Measurements from ENCODE around the gene LLGL2.

Gene LLGL2

GRCh38 chr17:75490953-75491649 lies 34.4 kb upstream of the LLGL2 start:
- DNase-seq (ENCODE audit: low read depth, low spot score), result no peak

GRCh38 chr17:75491680-75492079 lies 33.8 kb upstream of the LLGL2 start:
- no peak for DNase-seq (ENCODE audit: low read depth, low spot score)

DNA sequence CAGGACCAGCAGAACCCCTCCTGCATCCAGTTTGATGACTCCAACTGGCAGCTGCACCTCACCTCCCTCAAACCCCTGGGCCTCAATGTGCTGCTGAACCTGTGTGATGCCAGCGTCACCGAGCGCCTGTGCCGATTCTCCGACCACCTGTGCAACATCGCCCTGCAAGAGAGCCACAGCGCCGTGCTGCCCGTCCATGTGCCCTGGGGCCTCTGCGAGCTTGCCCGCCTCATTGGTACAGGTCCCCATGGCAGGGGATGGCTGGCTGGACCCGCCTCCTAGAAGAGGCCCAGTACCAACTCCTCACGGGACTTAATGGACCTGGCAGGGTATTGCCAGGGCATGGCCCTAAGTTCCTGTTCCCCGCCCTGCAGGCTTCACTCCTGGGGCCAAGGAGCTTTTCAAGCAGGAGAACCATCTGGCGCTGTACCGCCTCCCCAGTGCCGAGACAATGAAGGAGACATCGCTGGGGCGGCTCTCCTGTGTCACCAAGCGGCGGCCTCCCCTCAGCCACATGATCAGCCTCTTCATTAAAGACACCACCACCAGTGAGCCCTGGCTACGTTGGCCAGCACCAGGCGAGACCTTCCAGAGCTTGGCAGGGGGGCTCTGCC lies 32.8 kb upstream of the LLGL2 start:
- DNase-seq (ENCODE audit: low read depth, low spot score), result no peak

GRCh38 chr17:75493476-75494129 lies 31.9 kb upstream of the LLGL2 start:
- no peak for DNase-seq (ENCODE audit: low read depth, low spot score)

DNA sequence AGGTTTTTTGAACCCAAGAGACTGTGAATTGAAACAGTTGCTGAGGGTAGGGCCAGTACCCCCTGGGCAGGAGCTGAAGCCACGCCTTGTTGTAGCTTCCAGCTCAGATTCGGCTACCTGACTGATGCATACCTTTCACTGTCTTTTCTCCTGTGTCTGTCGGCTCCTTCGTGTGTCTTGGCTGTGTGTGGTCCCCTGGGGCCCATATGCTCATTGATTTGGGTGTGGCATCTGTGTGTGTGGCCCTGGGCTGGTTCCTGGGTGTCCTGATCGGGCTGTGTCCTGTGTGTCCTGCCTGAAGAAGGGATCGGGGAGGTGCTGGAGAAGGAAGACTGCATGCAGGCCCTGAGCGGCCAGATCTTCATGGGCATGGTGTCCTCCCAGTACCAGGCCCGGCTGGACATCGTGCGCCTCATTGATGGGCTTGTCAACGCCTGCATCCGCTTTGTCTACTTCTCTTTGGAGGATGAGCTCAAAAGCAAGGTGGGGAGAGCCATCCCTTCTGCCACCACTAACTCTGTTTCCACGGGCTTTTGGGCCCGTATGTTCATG lies 31.1 kb upstream of the LLGL2 start:
- DNase-seq (ENCODE audit: low read depth, low spot score), result no peak

DNA sequence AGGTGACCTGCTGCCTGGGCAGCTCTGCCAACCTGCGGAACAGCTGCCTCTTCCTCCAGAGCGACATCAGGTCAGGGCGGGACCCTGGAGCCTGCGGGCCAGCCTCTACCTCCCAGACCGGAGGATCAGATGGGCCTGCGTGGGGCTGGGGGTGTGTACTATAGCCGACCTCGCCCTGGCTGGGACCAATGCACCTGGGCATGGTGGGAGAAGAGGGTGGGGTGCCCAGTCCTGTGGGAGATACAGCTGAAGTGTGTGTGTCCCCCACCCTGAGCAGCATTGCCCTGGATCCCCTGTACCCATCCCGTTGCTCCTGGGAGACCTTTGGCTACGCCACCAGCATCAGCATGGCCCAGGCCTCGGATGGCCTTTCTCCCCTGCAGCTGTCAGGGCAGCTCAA lies 29.5 kb upstream of the LLGL2 start:
- no peak for DNase-seq (ENCODE audit: low read depth, low spot score)

- DNase-seq (ENCODE audit: low read depth, low spot score), result no peak
These were observed 27.3 kb upstream of the LLGL2 start for GRCh38 chr17:75498039-75498725.

- DNase-seq (ENCODE audit: low read depth, low spot score), result no peak
These were observed 26.7 kb upstream of the LLGL2 start for GRCh38 chr17:75498726-75499213.

DNA sequence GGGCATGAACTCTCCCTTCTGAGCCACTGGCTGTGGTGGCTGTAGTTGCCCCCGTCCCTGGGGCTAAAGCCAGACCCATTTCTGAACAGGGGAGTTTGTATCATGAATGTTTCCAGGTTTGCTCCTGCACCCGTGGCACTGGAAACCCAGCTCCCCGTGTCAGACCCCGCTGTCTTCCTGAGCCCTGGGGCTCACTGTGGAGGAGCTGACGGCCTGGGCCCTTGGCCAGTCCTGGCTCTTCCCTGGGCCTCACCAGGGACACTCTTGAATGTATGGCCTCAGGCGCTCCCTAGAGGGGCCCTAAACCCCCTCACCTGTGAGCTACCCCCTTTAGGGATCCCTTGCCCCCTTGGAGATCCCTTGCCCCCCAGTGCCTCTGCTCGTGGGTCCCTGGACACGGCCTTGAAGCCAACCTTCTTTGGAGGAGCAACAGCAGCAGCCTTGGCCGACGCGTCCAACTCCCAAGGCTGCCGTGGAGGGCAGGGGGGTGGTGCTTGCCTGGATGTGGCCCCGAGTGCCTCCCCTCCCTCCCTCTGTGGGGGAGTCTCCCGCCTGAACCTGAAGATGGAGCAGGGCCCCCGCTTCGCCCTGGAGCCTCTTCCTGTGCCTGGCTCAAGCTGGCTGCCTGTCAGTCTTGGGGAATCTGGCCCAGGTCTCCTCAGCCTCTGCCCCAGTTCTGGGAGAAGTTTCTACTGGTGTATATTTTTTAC lies 26.0 kb upstream of the LLGL2 start:
- DNase-seq (ENCODE audit: low read depth, low spot score), result no peak

- DNase-seq (ENCODE audit: low read depth, low spot score), result no peak
These were observed 24.9 kb upstream of the LLGL2 start for GRCh38 chr17:75500419-75501216.

DNA sequence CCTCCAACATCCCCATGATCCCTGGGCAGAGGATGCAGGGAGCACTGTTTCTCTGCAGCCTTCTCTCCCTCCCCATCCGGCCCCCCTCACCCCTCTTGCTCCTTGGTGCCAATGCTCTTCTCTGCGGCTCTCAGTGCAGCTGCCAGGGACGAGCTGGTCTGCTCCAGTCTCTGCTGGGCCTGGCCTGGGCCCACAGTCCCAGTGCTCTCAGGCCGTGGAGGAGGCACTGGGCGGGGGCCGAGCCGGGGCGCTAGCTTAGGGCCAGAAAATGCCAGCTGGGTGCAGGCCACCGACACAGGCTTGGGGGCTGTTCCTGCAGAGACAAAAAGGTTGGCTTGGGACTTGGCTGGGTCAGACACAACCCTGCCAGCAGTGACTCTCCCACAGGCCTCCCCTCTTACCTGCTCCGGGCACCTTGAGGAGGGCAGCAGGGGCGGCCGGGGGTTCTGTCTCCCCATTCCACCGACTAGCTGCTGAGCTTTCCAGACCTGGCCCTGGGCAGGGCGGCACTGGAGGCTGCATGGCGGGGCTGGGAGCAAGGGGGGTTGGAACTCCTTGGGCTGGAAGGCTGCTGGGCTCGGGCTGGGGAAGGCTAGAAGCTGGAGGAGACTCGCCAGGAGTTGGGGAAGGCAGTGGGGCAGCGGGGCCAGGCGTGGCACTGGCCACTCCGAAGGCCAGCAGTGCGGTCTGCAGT lies 24.0 kb upstream of the LLGL2 start:
- DNase-seq (ENCODE audit: low read depth, low spot score), result no peak

DNA sequence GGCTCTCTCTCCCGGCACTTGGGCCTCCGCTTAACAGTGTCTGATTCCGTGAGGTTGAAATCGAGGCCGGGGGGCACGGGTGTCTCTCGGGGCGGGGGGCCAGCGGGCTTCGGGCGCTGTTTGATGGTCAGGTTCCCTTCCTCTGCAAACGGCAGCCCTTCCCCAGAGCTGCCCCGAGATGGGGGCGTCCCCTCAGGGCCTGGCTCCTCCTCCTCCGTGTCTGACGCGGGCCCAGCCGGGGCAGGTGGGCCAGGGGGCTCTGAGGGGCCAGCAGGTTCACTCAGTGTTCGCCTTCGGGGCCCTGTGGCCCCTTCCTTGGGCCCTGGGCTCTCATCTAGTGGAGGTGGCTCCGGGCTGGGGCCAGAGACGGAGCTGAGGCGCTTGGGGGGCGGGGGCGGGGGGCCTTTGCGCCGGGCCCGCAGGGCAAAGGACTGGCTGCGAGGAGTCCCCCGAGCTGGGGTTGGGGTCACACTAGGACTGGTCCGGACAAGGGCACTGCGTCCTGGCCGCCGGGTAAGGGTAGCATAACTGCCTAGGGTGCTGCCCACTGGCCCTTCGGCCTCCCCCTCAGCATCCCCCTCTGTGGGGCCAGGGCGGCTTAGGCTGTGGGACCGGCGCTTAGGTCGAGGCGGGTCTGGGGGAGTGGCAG lies 23.3 kb upstream of the LLGL2 start:
- no peak for DNase-seq (ENCODE audit: low read depth, low spot score)

DNA sequence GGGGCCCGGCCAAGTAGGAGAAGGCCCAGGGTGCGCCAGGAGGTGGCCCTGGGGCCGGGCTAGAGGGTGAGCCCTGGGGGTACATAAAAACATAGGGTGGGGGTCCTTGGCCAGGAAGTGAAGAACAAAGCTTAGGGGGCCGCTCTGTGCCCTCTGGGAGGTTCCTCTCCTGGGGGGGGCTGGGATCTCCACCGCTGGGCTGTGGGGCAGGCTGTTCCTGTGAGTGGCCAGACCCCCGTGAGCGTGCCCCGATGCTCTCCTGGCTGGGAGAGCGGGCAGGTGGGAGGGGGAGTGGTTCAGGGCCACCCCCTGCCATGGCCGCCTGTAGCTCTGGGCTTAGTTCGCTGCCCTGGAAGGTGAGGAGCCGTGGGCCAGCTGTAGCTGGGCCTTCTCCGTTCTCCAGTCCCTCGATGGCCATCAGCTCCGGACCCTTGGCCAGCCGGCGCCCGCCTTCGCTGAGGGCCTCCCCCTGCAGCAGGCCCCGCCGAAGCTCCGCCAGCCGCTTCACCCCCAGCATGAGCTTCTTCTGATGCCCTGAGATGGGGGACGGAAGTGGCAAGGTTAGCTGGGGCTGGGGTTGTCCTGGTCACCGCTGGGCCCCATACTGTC lies 22.7 kb upstream of the LLGL2 start:
- DNase-seq (ENCODE audit: low read depth, low spot score), result no peak

DNA sequence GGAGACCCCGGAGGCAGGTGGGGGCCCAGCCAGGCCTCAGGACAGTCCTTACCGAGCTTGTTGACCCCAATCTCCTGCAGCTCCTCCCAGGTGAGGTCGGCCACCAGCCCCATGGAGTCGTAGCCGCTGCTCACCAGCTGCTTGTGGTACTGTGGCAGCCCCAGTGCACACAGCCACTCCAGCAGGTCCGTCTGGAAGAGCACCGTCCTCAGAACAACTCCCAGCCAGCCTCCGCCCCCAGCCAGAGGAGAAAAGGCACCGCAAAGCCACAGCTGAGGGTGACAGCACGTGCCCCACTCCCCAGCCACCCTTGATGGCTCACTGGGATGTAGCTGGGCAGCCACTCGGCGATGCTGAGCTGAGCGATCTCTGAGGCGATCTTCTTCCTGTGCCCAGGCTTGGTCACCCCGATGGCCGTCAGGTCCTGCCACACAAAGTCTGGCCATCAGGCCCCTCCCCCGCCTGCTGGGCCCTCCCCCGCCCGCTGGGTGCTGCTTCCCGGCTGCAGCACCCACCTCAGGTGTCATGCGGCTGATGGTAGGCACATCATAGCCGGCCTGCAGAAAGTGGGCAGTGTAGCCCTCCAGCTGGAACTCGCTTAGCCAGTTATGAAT lies 22.1 kb upstream of the LLGL2 start:
- no peak for DNase-seq (ENCODE audit: low read depth, low spot score)

DNA sequence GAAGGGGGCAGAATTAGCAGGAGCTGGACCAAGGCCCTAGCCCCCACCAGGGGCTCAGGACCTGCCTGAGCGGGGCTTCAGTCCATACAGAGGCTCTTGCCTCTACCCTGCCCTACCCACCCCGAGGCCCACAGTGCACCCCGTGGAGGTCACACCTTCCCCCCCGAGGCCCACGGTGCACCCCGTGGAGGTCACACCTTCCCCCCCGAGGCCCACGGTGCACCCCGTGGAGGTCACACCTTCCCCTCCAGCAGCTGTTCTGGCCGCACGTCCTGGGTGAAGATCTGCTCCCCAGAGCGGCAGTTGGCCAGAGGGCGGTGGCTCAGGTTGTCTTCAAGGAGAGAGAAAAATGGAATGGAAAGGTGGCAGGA lies 21.5 kb upstream of the LLGL2 start:
- DNase-seq (ENCODE audit: low read depth, low spot score), result no peak

DNA sequence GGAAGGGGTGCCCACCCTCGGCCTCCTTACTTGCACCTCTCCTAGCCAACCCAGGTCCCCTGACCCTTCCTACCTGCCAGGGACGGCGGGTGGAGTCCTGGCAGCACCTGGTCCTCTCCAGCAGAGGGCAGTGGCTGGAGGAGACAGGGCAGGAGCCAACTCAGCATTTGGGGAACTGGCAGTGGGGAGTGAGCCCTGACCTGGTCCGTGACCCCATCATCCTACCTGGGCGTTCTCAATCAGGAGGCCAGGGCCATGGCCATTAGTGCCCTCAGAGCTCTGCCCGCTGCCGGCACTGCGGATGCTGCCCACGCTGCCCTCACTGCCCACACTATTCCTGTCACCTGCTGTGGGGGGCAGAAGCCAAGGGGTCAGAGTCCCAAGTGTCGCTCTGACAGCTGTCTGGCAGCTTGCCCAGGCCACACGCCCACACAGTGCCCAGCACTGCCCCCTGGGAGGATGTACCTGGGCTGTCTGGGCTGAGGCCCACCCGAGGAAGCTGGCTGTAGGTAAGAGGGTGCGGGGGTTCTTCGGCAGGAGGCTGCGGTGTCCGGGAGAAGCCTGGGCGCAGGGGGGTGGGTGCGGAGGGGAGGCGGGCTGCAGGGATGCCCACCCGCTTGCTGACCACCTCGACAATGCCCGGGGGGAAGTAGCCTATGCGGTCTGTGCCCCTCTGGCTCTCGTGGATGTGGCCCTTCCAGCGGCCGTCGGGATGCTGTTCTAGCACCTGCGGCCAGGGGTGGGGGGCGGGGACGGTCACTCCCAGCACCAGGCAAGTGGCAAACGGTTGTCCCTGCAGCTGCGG lies 20.9 kb upstream of the LLGL2 start:
- DNase-seq (ENCODE audit: low read depth, low spot score), result no peak

GRCh38 chr17:75505152-75505409 lies 20.4 kb upstream of the LLGL2 start:
- no peak for DNase-seq (ENCODE audit: low read depth, low spot score)

- no peak for DNase-seq (ENCODE audit: low read depth, low spot score)
These were observed 19.9 kb upstream of the LLGL2 start for GRCh38 chr17:75505640-75506039.

All from brain pericyte (primary cell).